Measurements from ENCODE around the gene TANGO2.

The TANGO2 gene

GRCh38 chr22:19986410-19987341 is 34.2 kb upstream of the TANGO2 start:
- H3K27me3 ChIP-seq (ENCODE audit: control insufficient read depth, insufficient read depth, low read length), result peaks cover 8% of the 10 kb centered on the region
- peak overlapping the region; percentile 51 for H3K9ac ChIP-seq (ENCODE audit: low read length)
- H3K36me3 ChIP-seq (ENCODE audit: control insufficient read depth, insufficient read depth, low read length), result no peaks in the 10 kb centered on the region

GRCh38 chr22:19987394-19988306 is 33.3 kb upstream of the TANGO2 start:
- H3K4me3 ChIP-seq (ENCODE audit: low read length), result no peak overlapping the region
- H3K27me3 ChIP-seq (ENCODE audit: control insufficient read depth, insufficient read depth, low read length), result peaks cover 8% of the 10 kb centered on the region
- no peaks in the 10 kb centered on the region for H3K36me3 ChIP-seq (ENCODE audit: control insufficient read depth, insufficient read depth, low read length)
- no peak overlapping the region for H3K9ac ChIP-seq (ENCODE audit: low read length)
- peaks cover 27% of the 10 kb centered on the region for H3K4me1 ChIP-seq (ENCODE audit: control insufficient read depth, insufficient read depth, low read length)
- H3K9me3 ChIP-seq (ENCODE audit: control insufficient read depth, low read length), result no peaks in the 10 kb centered on the region

More at GRCh38 chr22:19986410-19987341, 34.2 kb upstream of the TANGO2 start:
- peaks cover 27% of the 10 kb centered on the region for H3K4me1 ChIP-seq (ENCODE audit: control insufficient read depth, insufficient read depth, low read length)
- H3K4me3 ChIP-seq (ENCODE audit: low read length), result peak overlapping the region; percentile 22
- H3K9me3 ChIP-seq (ENCODE audit: control insufficient read depth, low read length), result no peaks in the 10 kb centered on the region

GRCh38 chr22:19988331-19988808 is 32.5 kb upstream of the TANGO2 start:
- peaks cover 27% of the 10 kb centered on the region for H3K4me1 ChIP-seq (ENCODE audit: control insufficient read depth, insufficient read depth, low read length)
- H3K4me3 ChIP-seq (ENCODE audit: low read length), result no peak overlapping the region
- H3K36me3 ChIP-seq (ENCODE audit: control insufficient read depth, insufficient read depth, low read length), result no peaks in the 10 kb centered on the region
- H3K9ac ChIP-seq (ENCODE audit: low read length), result no peak overlapping the region
- no peaks in the 10 kb centered on the region for H3K9me3 ChIP-seq (ENCODE audit: control insufficient read depth, low read length)
- peaks cover 8% of the 10 kb centered on the region for H3K27me3 ChIP-seq (ENCODE audit: control insufficient read depth, insufficient read depth, low read length)

- Histone ChIP-seq H3K36me3 (ENCODE audit: control insufficient read depth, insufficient read depth, low read length) (no peaks in the 10 kb centered on the region), H3K9ac (ENCODE audit: low read length) (no peak overlapping the region), H3K4me3 (ENCODE audit: low read length) (no peak overlapping the region), H3K9me3 (ENCODE audit: control insufficient read depth, low read length) (no peaks in the 10 kb centered on the region), H3K4me1 (ENCODE audit: control insufficient read depth, insufficient read depth, low read length) (peaks cover 20% of the 10 kb centered on the region), H3K27me3 (ENCODE audit: control insufficient read depth, insufficient read depth, low read length) (peaks cover 8% of the 10 kb centered on the region)
Measured at GRCh38 chr22:19988965-19989724, 31.8 kb upstream of the TANGO2 start.

GRCh38 chr22:19989725-19990067 is 31.2 kb upstream of the TANGO2 start:
- Histone ChIP-seq H3K4me1 (ENCODE audit: control insufficient read depth, insufficient read depth, low read length) (peaks cover 19% of the 10 kb centered on the region), H3K27me3 (ENCODE audit: control insufficient read depth, insufficient read depth, low read length) (peaks cover 8% of the 10 kb centered on the region), H3K36me3 (ENCODE audit: control insufficient read depth, insufficient read depth, low read length) (no peaks in the 10 kb centered on the region), H3K4me3 (ENCODE audit: low read length) (no peak overlapping the region), H3K9me3 (ENCODE audit: control insufficient read depth, low read length) (no peaks in the 10 kb centered on the region), H3K9ac (ENCODE audit: low read length) (no peak overlapping the region)

- no peaks in the 10 kb centered on the region for H3K36me3 ChIP-seq (ENCODE audit: control insufficient read depth, insufficient read depth, low read length)
- H3K4me3 ChIP-seq (ENCODE audit: low read length), result no peak overlapping the region
- peaks cover 8% of the 10 kb centered on the region for H3K27me3 ChIP-seq (ENCODE audit: control insufficient read depth, insufficient read depth, low read length)
- H3K4me1 ChIP-seq (ENCODE audit: control insufficient read depth, insufficient read depth, low read length), result peaks cover 17% of the 10 kb centered on the region
- H3K9ac ChIP-seq (ENCODE audit: low read length), result no peak overlapping the region
- H3K9me3 ChIP-seq (ENCODE audit: control insufficient read depth, low read length), result no peaks in the 10 kb centered on the region
Measured at GRCh38 chr22:19990188-19990587, 30.7 kb upstream of the TANGO2 start.

GRCh38 chr22:19990609-19991394 is 30.1 kb upstream of the TANGO2 start:
- H3K27me3 ChIP-seq (ENCODE audit: control insufficient read depth, insufficient read depth, low read length), result peaks cover 6% of the 10 kb centered on the region
- H3K4me3 ChIP-seq (ENCODE audit: low read length), result no peak overlapping the region
- peaks cover 11% of the 10 kb centered on the region for H3K4me1 ChIP-seq (ENCODE audit: control insufficient read depth, insufficient read depth, low read length)
- no peaks in the 10 kb centered on the region for H3K9me3 ChIP-seq (ENCODE audit: control insufficient read depth, low read length)
- H3K36me3 ChIP-seq (ENCODE audit: control insufficient read depth, insufficient read depth, low read length), result no peaks in the 10 kb centered on the region
- H3K9ac ChIP-seq (ENCODE audit: low read length), result no peak overlapping the region

- Histone ChIP-seq H3K9ac (ENCODE audit: low read length) (no peak overlapping the region), H3K4me3 (ENCODE audit: low read length) (no peak overlapping the region), H3K4me1 (ENCODE audit: control insufficient read depth, insufficient read depth, low read length) (peaks cover 6% of the 10 kb centered on the region), H3K9me3 (ENCODE audit: control insufficient read depth, low read length) (no peaks in the 10 kb centered on the region), H3K27me3 (ENCODE audit: control insufficient read depth, insufficient read depth, low read length) (peaks cover under 1% of the 10 kb centered on the region), H3K36me3 (ENCODE audit: control insufficient read depth, insufficient read depth, low read length) (no peaks in the 10 kb centered on the region)
Measured at GRCh38 chr22:19991395-19991644, 29.6 kb upstream of the TANGO2 start.

- Histone ChIP-seq H3K4me1 (ENCODE audit: control insufficient read depth, insufficient read depth, low read length) (peaks cover 5% of the 10 kb centered on the region), H3K4me3 (ENCODE audit: low read length) (no peak overlapping the region), H3K36me3 (ENCODE audit: control insufficient read depth, insufficient read depth, low read length) (no peaks in the 10 kb centered on the region), H3K9me3 (ENCODE audit: control insufficient read depth, low read length) (no peaks in the 10 kb centered on the region), H3K27me3 (ENCODE audit: control insufficient read depth, insufficient read depth, low read length) (no peaks in the 10 kb centered on the region), H3K9ac (ENCODE audit: low read length) (no peak overlapping the region)
Measured at GRCh38 chr22:19991645-19992451, 29.1 kb upstream of the TANGO2 start.

- Histone ChIP-seq H3K4me3 (ENCODE audit: low read length) (no peak overlapping the region), H3K36me3 (ENCODE audit: control insufficient read depth, insufficient read depth, low read length) (no peaks in the 10 kb centered on the region), H3K27me3 (ENCODE audit: control insufficient read depth, insufficient read depth, low read length) (no peaks in the 10 kb centered on the region), H3K9me3 (ENCODE audit: control insufficient read depth, low read length) (no peaks in the 10 kb centered on the region), H3K4me1 (ENCODE audit: control insufficient read depth, insufficient read depth, low read length) (peaks cover 2% of the 10 kb centered on the region), H3K9ac (ENCODE audit: low read length) (no peak overlapping the region)
Measured at GRCh38 chr22:19992481-19992911, 28.4 kb upstream of the TANGO2 start.

Measured in mucosa of stomach (tissue), 1 donor.